Smooth muscle cell (in vitro differentiated cells): ENCODE results near the gene SERTAD1. TPM values are rescaled to one million over a fixed set of nuclear protein-coding genes. Genes with fewer than 3 reads are reported as not detected.

Experiments used
- DNase-seq: peaks from one replicate; lab custom pipeline; 2025; ENCODE audit not compliant: unreplicated experiment; lab: John Stamatoyannopoulos, UW
- H2AFZ ChIP-seq: fragments of 200-600 bp; sonication (generic); 2 replicates; pipeline ENCODE4 v1.6.0; 2016; ENCODE audit warnings: antibody characterized with exemption, low read depth, mild to moderate bottlenecking
- H3F3A ChIP-seq: fragments of 200-600 bp; sonication (generic); 2 replicates; pipeline ENCODE4 v1.6.0; 2017; ENCODE audit warnings: antibody characterized with exemption, low read depth
- H3K27ac ChIP-seq: fragments of 200-600 bp; sonication (generic); 2 replicates; pipeline ENCODE4 v1.5.1; 2016; ENCODE audit warnings: low read depth, mild to moderate bottlenecking
- H3K27me3 ChIP-seq: fragments of 200-600 bp; sonication (generic); 2 replicates; pipeline ENCODE4 v1.6.1; 2016; ENCODE audit warnings: low read depth, mild to moderate bottlenecking
- H3K36me3 ChIP-seq: fragments of 200-600 bp; sonication (generic); 2 replicates; pipeline ENCODE4 v1.5.1; 2016; ENCODE audit warnings: low read depth
- H3K4me1 ChIP-seq: fragments of 200-600 bp; sonication (generic); 2 replicates; pipeline ENCODE4 v1.5.1; 2016; ENCODE audit warnings: low read depth
- H3K4me2 ChIP-seq: fragments of 200-600 bp; sonication (generic); 2 replicates; pipeline ENCODE4 v1.6.0; 2016; ENCODE audit warnings: mild to moderate bottlenecking
- H3K4me3 ChIP-seq: fragments of 200-600 bp; sonication (generic); 2 replicates; pipeline ENCODE4 v1.5.1; 2016; ENCODE audit warnings: mild to moderate bottlenecking
- H3K79me2 ChIP-seq: fragments of 200-600 bp; sonication (generic); 2 replicates; pipeline ENCODE4 v1.6.0; 2016; ENCODE audit warnings: low read depth, mild to moderate bottlenecking
- H3K9ac ChIP-seq: fragments of 200-600 bp; sonication (generic); 2 replicates; pipeline ENCODE4 v1.6.0; 2016; ENCODE audit warnings: low read depth
- H3K9me3 ChIP-seq: fragments of 200-600 bp; sonication (generic); replicated peaks from 2 replicates; pipeline ENCODE4 v1.5.1; 2016; ENCODE audit warnings: low read depth
- H4K20me1 ChIP-seq: fragments of 200-600 bp; sonication (generic); 2 replicates; pipeline ENCODE4 v1.6.0; 2016; ENCODE audit warnings: low read depth
- WGBS: methylation state at CpG from one replicate; pipeline ENCODE4 v1.1.7; 2016; ENCODE audit warnings: low lambda C conversion rate; 5-methylcytosine and 5-hydroxymethylcytosine counted together
- polyA plus RNA-seq: library from polyadenylated mRNA; unstranded; fragments of >200 nt; fragmentation: Nextera tagmentation; extraction: Ambion mirVana; gene quantifications from 2 replicates; pipeline ENCODE4 v1.2.1, GENCODE V29; 2016
- total RNA-seq: library from RNA; depleted of rRNA; stranded (reverse); fragments of >200 nt; gene quantifications from 2 replicates; pipeline ENCODE4 v1.2.3, GENCODE V29; 2014
- TF ChIP-seq, protein P1 (sequence below): fragments of 200-600 bp; sonication (generic); IDR thresholded peaks from 2 replicates; pipeline ENCODE4 v1.5.1; 2017; ENCODE audit warnings: borderline replicate concordance, mild to moderate bottlenecking, antibody characterized with exemption; ENCODE audit not compliant: insufficient read depth, poor library complexity, severe bottlenecking

Gene SERTAD1
- total and polyA plus RNA-seq, 2 experiments from 2014 or later, result 44.0 to 67.2 TPM

DNA sequence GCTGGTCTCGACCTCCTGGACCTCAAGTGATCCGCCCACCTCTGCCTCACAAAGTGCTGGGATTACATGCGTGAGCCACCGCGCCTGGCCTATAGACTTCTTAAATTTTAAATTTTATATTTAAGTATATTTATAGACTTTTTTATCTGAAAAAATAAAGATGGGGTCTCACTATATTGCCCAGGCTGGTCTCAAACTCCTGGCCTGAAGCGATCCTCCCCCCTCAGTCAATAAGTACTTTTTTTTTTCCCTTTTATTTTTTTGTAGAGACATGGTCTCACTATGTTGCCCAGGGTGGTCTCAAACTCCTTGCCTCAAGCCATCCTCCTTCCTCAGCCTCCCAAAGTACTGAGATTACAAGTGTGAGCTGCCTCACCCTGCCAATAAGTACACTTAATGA, 1.9 kb downstream of the SERTAD1 start:
- 83% methylated on average over 6 of the region's 6 CpGs for whole genome bisulfite sequencing
- Histone ChIP-seq H3K9ac (peak overlapping the region; percentile 98), H3K27me3 (no peaks in the 10 kb centered on the region), H3F3A (peaks cover 14% of the 10 kb centered on the region), H4K20me1 (peaks cover 29% of the 10 kb centered on the region), H3K27ac (peak overlapping the region; percentile 97), H3K4me1 (peaks cover 18% of the 10 kb centered on the region), H3K79me2 (peaks cover 39% of the 10 kb centered on the region), H3K36me3 (no peaks in the 10 kb centered on the region), H3K4me2 (peak overlapping the region; percentile 100), H2AFZ (no peak overlapping the region), H3K4me3 (peak overlapping the region; percentile 92), H3K9me3 (no peaks in the 10 kb centered on the region)
- TF ChIP-seq, protein P1, sequence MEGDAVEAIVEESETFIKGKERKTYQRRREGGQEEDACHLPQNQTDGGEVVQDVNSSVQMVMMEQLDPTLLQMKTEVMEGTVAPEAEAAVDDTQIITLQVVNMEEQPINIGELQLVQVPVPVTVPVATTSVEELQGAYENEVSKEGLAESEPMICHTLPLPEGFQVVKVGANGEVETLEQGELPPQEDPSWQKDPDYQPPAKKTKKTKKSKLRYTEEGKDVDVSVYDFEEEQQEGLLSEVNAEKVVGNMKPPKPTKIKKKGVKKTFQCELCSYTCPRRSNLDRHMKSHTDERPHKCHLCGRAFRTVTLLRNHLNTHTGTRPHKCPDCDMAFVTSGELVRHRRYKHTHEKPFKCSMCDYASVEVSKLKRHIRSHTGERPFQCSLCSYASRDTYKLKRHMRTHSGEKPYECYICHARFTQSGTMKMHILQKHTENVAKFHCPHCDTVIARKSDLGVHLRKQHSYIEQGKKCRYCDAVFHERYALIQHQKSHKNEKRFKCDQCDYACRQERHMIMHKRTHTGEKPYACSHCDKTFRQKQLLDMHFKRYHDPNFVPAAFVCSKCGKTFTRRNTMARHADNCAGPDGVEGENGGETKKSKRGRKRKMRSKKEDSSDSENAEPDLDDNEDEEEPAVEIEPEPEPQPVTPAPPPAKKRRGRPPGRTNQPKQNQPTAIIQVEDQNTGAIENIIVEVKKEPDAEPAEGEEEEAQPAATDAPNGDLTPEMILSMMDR, result no peak
- DNase-seq, result no peak

DNA sequence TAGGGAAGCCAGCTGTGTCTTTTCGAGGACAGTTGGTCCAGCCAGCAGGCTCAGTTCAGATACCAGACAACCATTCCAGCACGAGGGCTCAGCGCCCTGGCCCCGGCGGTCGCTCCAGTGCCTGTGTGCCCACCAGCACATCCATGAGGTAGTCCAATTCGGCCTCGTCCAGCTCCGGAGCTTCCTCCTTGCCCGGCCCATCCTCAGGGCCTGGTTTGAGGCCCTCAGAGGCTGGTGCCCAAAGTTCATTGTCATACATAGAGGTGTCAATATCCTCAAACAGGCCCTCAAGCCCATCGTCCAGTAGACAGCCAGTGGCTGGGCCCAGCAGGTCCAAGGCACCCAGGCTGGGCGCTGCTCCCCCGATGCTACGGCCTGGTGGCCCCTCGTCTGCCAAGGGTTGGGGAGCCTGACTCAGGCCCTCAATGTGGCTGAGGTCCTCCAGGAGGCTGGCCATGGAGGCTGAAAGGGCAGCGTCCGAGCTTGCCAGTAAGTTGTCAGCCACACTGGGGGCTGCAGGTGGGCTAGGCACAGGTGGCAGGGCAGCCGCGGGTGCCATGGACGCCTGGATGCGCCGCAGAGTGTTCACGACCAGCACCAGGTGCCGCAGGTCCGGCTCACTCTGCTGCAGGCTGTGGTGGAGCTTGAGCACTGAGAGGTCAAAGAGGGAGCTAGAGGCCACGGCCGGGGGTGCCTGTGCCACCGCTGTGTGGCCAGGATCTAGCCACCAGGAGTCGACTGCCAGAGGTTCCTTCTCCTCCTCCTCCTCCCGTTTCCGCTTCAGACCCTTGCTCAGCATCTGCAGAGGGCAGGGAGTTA, 2.8 kb downstream of the SERTAD1 start:
- Histone ChIP-seq H2AFZ (no peak overlapping the region), H3K4me3 (peak overlapping the region; percentile 92), H3K27me3 (no peaks in the 10 kb centered on the region), H3K79me2 (peaks cover 39% of the 10 kb centered on the region), H3K9me3 (no peaks in the 10 kb centered on the region), H3K4me1 (peaks cover 18% of the 10 kb centered on the region), H3K4me2 (peak overlapping the region; percentile 100), H3K36me3 (no peaks in the 10 kb centered on the region), H4K20me1 (peaks cover 29% of the 10 kb centered on the region), H3K9ac (peak overlapping the region; percentile 98), H3K27ac (peak overlapping the region; percentile 97), H3F3A (peaks cover 12% of the 10 kb centered on the region)
- DNase-seq, result no peak
- WGBS, result 91% methylated on average over 31 of the region's 31 CpGs
- TF ChIP-seq, protein P1, result no peak

DNA sequence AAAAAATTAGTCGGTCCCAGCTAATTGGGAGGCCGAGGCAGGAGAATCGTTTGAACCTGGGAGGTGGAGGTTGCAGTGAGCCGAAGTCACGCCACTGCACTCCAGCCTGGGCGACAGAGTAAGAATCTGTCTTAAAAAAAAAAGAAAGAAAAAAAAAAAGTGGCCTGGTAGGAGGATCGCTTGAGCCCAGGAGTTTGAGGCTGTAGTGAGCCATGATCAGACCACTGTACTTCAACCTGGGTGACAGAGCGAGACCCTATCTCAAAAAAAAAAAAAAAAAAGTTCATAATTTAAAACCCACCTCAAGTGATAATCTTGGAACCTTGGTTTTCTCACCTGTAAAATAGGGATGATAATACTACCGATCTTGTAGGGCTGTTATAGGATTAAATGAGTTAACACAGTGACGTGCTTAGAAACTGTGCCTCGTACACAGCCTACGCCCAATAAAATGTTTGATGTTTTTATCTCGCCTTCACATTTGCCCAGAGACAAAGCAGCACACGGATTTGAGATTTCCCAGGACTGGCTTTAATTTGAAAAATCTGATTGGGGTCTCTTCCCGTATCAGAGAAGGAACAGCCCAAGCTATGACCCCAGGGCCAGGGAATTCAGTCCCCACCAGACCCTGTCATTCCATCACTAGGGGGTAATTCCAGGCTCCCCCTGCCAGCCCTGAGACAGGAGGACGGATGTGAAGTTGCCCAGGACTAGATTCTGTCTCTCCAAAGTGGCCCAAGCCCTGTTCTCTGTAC, 3.6 kb downstream of the SERTAD1 start:
- H3F3A ChIP-seq, result peaks cover 19% of the 10 kb centered on the region
- peak overlapping the region; percentile 100 for H3K4me2 ChIP-seq
- no peak for DNase-seq
- TF ChIP-seq, protein P1, result no peak
- H3K27me3 ChIP-seq, result no peaks in the 10 kb centered on the region
- H3K9me3 ChIP-seq, result no peaks in the 10 kb centered on the region
- H3K36me3 ChIP-seq, result no peaks in the 10 kb centered on the region
- no peak overlapping the region for H2AFZ ChIP-seq
- H3K79me2 ChIP-seq, result peaks cover 39% of the 10 kb centered on the region
- H4K20me1 ChIP-seq, result peaks cover 29% of the 10 kb centered on the region
- peak overlapping the region; percentile 73 for H3K9ac ChIP-seq
- H3K4me1 ChIP-seq, result peaks cover 23% of the 10 kb centered on the region
- H3K27ac ChIP-seq, result peak overlapping the region; percentile 97
- 66% methylated on average over 16 of the region's 16 CpGs for WGBS
- H3K4me3 ChIP-seq, result peak overlapping the region; percentile 63
